Hepatic stellate cell (primary cell): ENCODE data around the gene SH2B2.
"Not testable (repeated sequence)": the region's sequence is repeated elsewhere in the genome, so short reads cannot be mapped to it uniquely, and the experiment has no call there.

Experiments
- DNase-seq: peaks from one replicate; pipeline ENCODE4 v3.0.0; 2011; ENCODE audit warnings: low spot score

SH2B2 gene

GRCh38 chr7:102287111-102287980 lies 678 bp downstream of the SH2B2 start:
- DNase-seq = no peak

GRCh38 chr7:102287981-102288278 lies 1.3 kb downstream of the SH2B2 start:
- no peak for DNase-seq

- no peak for DNase-seq
Observed at GRCh38 chr7:102288285-102288930, 1.7 kb downstream of the SH2B2 start.

GRCh38 chr7:102289057-102289456 lies 2.4 kb downstream of the SH2B2 start:
- no peak for DNase-seq

- DNase-seq = no peak
Observed at GRCh38 chr7:102291056-102291915, 4.6 kb downstream of the SH2B2 start.

GRCh38 chr7:102291916-102292267 lies 5.2 kb downstream of the SH2B2 start:
- DNase-seq = no peak

- no peak for DNase-seq
Observed at GRCh38 chr7:102292813-102293798, 6.4 kb downstream of the SH2B2 start.

GRCh38 chr7:102294589-102294988 lies 7.9 kb downstream of the SH2B2 start:
- no peak for DNase-seq

GRCh38 chr7:102295346-102296178 lies 8.9 kb downstream of the SH2B2 start:
- no peak for DNase-seq

GRCh38 chr7:102296179-102296438 lies 9.4 kb downstream of the SH2B2 start:
- no peak for DNase-seq

GRCh38 chr7:102296514-102296913 lies 9.8 kb downstream of the SH2B2 start:
- DNase-seq = no peak

- DNase-seq = no peak
Observed at GRCh38 chr7:102297487-102298218, 11.0 kb downstream of the SH2B2 start.

- no peak for DNase-seq
Observed at GRCh38 chr7:102300643-102301221, 14.1 kb downstream of the SH2B2 start.

GRCh38 chr7:102301367-102301766 lies 14.7 kb downstream of the SH2B2 start:
- not testable (repeated sequence) for DNase-seq

- DNase-seq = no peak
Observed at GRCh38 chr7:102302025-102302424, 15.4 kb downstream of the SH2B2 start.

GRCh38 chr7:102303669-102304422 lies 17.2 kb downstream of the SH2B2 start:
- DNase-seq = no peak

- no peak for DNase-seq
Observed at GRCh38 chr7:102304668-102305067, 18.0 kb downstream of the SH2B2 start.

- DNase-seq = no peak
Observed at GRCh38 chr7:102305414-102306268, 19.0 kb downstream of the SH2B2 start.
